RWPE2 (cell line): ENCODE results near the gene ST6GALNAC5.
"Not testable (repeated sequence)": the region's sequence is repeated elsewhere in the genome, so short reads cannot be mapped to it uniquely, and the experiment has no call there.

ENCODE experiments used
- ATAC-seq: fragments of 200-7000 bp; cut with Tn5 transposase; 3 replicates; pipeline ENCODE4 v1.9.1; 2021; ENCODE audit warnings: low read depth
- DNase-seq: peaks from one replicate; pipeline ENCODE4 v3.0.0-alpha.2; 2020; ENCODE audit warnings: low spot score
- H3K27ac ChIP-seq: fragments of 450-650 bp; 2 replicates; pipeline ENCODE4 v1.5.1; 2017; ENCODE audit warnings: mild to moderate bottlenecking; ENCODE audit not compliant: poor library complexity, severe bottlenecking
- H3K27me3 ChIP-seq: fragments of 250-450 bp; sonication (Bioruptor Pico); 2 replicates; pipeline ENCODE4 v1.5.1; 2021; ENCODE audit warnings: mild to moderate bottlenecking, moderate library complexity; ENCODE audit not compliant: insufficient read depth, poor library complexity, severe bottlenecking
- H3K36me3 ChIP-seq: fragments of 250-450 bp; sonication (Bioruptor Pico); 2 replicates; pipeline ENCODE4 v1.5.1; 2020; ENCODE audit warnings: low read depth, mild to moderate bottlenecking, moderate library complexity
- H3K4me1 ChIP-seq: fragments of 250-450 bp; sonication (Bioruptor Pico); 2 replicates; pipeline ENCODE4 v1.5.1; 2021; ENCODE audit warnings: mild to moderate bottlenecking, moderate library complexity; ENCODE audit not compliant: insufficient read depth, poor library complexity, severe bottlenecking
- H3K4me3 ChIP-seq: fragments of 250-450 bp; sonication (Bioruptor Pico); 2 replicates; pipeline ENCODE4 v1.5.1; 2021; ENCODE audit warnings: mild to moderate bottlenecking, moderate library complexity; ENCODE audit not compliant: severe bottlenecking
- H3K9me3 ChIP-seq: fragments of 250-450 bp; sonication (Bioruptor Pico); 2 replicates; pipeline ENCODE4 v1.5.1; 2021; ENCODE audit warnings: mild to moderate bottlenecking, moderate library complexity; ENCODE audit not compliant: severe bottlenecking
- CTCF ChIP-seq: fragments of 450-650 bp; IDR thresholded peaks from one replicate; pipeline ENCODE4 v1.5.1; 2017; ENCODE audit warnings: mild to moderate bottlenecking, moderate library complexity; ENCODE audit not compliant: poor library complexity, severe bottlenecking

The ST6GALNAC5 gene

GRCh38 chr1:76870037-76870436 is 2.8 kb downstream of the ST6GALNAC5 start:
- ATAC-seq (no peak), DNase-seq (no peak)
- H3K9me3 ChIP-seq = no peaks in the 10 kb centered on the region
- H3K4me3 ChIP-seq = no peak overlapping the region
- no peaks in the 10 kb centered on the region for H3K4me1 ChIP-seq
- peaks cover 60% of the 10 kb centered on the region for H3K27me3 ChIP-seq
- no peaks in the 10 kb centered on the region for H3K36me3 ChIP-seq
- H3K27ac ChIP-seq = no peak overlapping the region
- TF ChIP-seq CTCF = no peak

GRCh38 chr1:76871355-76871974 is 4.2 kb downstream of the ST6GALNAC5 start:
- Histone ChIP-seq H3K27me3 (peaks cover 46% of the 10 kb centered on the region), H3K9me3 (no peaks in the 10 kb centered on the region), H3K4me3 (no peak overlapping the region), H3K27ac (no peak overlapping the region), H3K36me3 (no peaks in the 10 kb centered on the region), H3K4me1 (no peaks in the 10 kb centered on the region)
- DNase-seq (no peak), ATAC-seq (no peak)
- no peak for TF ChIP-seq CTCF

- TF ChIP-seq CTCF = no peak
- Histone ChIP-seq H3K4me3 (no peak overlapping the region), H3K9me3 (no peaks in the 10 kb centered on the region), H3K36me3 (no peaks in the 10 kb centered on the region), H3K27me3 (peaks cover 31% of the 10 kb centered on the region), H3K27ac (no peak overlapping the region), H3K4me1 (no peaks in the 10 kb centered on the region)
- DNase-seq (no peak), ATAC-seq (no peak)
Measured at GRCh38 chr1:76872944-76873343, 5.7 kb downstream of the ST6GALNAC5 start.

- no peaks in the 10 kb centered on the region for H3K36me3 ChIP-seq
- no peak overlapping the region for H3K27ac ChIP-seq
- DNase-seq (no peak), ATAC-seq (no peak)
- no peaks in the 10 kb centered on the region for H3K9me3 ChIP-seq
- TF ChIP-seq CTCF = no peak
- no peak overlapping the region for H3K4me3 ChIP-seq
- no peaks in the 10 kb centered on the region for H3K4me1 ChIP-seq
- no peaks in the 10 kb centered on the region for H3K27me3 ChIP-seq
Measured at GRCh38 chr1:76876655-76877395, 9.5 kb downstream of the ST6GALNAC5 start.

- not testable (repeated sequence) for DNase-seq, ATAC-seq, H3K9me3 ChIP-seq, H3K4me3 ChIP-seq, H3K36me3 ChIP-seq, H3K27me3 ChIP-seq, H3K4me1 ChIP-seq, H3K27ac ChIP-seq
Measured at GRCh38 chr1:76879014-76879413, 11.7 kb downstream of the ST6GALNAC5 start.
